GM18867 (cell line): ENCODE data around the gene LIPM.
"Not testable (repeated sequence)": the region's sequence is repeated elsewhere in the genome, so short reads cannot be mapped to it uniquely, and the experiment has no call there.

Experiments used
- ATAC-seq: cut with Tn5 transposase; IDR thresholded peaks from one replicate; pipeline ENCODE4 v1.9.1; 2021; ENCODE audit warnings: mild to moderate bottlenecking, moderate library complexity; ENCODE audit not compliant: unreplicated experiment

Gene LIPM

DNA sequence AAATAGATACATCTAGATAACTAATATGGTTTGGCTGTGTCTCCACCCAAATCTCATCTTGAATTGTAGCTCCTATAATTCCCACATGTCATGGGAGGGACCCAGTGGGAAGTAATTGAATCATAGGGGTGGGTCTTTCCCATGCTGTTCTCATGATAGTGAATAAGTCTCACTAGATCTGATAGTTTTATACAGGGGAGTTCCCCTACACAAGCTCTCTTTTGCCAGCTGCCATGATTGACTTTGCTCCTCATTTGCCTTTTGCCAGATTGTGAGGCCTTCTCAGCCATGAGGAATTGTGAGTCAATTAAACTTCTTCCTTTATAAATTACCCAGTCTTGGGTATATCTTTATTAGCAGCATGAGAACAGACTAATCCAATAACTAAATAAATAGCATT, 35.1 kb downstream of the LIPM start:
- not testable (repeated sequence) for ATAC-seq

DNA sequence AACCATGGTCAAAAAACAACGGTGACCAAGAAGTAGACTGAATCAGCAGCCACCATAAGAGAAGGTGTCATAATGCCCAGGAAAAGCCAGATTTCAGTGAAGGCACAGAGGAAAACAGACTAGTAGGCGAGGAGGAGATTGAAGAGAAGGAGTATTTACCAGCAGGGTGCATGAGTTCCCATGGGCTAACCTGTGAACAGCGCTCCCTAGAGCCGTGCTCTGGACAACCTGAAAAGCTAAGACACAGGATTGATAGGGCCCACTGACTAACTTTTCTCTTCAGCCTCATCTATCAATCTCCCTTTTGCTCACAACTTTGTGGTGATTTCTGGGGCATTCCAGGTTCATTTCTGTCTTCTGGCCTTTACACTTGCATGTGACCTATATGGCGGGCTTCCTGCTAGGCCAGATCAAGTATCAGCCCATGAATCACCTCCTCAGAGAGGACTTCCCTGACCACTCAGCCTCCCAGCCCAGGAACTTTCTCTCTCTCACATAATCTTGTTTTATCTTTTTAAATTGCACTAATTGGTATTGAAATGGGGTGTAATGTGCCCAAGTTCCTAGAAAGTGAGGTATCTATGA, 36.3 kb downstream of the LIPM start:
- ATAC-seq, result no peak

DNA sequence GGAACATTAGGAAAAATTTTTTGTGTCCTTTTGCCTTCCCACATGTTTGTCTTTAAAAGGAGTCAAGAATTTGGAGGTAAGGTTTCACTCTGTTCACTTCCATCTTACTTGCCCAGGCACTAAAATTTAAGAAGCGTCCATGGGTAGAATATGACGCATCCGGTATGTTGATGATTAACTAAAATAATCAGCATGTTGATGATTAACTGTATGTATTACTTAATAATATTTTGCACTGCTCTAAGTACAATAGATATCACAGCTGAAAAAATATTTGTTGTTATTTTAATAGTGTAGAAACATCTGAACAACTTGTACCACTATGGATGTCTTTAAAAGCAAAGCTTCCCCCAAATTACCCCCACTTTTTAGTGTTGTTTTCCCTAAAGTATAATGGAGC, 37.6 kb downstream of the LIPM start:
- ATAC-seq, result no peak

DNA sequence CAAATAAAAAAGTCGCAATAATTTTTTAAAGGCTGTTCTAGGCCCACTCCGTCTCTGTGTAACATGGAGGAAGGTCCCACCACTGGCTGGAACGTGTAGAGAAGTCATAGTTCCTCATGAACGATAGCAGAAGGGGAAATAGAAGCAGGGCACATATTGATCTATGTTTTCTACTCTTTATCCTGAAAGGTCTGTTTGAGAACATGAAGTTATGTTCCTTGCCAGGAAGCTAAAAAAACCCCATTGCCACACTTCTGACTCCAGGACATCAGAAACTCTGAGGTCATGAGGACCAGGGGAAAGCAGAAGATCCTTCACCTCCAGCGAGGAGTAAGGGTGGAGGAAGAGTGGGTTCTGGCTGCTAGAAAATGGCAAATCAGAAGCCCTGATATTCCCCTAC, 38.4 kb downstream of the LIPM start:
- no peak for ATAC-seq

DNA sequence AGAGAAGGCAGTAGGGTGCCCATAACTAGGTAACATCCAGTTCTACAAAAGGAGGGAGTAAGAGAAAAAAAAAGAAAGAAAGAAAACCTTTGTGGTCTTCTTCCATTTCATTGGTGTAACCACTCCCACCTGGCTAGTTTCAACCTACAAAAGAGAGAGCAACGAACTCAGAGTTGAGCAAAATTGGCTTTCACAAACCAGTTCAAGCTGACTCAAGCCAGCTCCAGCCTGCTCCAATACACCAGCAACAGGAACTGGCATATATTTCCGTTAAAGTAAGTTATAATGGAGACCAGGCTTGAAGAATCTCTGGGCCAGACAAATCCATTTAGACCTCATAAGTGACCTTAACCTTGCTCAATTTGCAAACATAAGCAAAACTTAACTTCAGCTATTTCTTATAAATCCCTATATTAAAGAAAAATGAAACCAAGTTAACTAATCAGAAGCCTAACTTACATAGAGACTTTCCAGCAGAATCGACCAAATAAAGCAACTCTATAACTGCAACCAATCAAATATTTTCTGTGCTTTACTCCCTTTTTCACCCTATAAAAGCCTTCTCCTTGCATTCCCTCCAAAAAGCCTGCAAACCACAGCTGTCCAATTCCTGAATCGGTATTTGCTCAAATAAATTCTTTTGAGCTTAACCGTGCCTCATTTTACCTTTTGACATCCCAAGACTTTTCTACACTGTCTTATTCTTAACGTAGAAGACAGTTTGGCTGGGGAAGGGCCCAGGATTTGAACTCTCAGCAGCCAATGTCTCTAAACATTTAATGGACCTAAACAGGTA, 39.0 kb downstream of the LIPM start:
- no peak for ATAC-seq

DNA sequence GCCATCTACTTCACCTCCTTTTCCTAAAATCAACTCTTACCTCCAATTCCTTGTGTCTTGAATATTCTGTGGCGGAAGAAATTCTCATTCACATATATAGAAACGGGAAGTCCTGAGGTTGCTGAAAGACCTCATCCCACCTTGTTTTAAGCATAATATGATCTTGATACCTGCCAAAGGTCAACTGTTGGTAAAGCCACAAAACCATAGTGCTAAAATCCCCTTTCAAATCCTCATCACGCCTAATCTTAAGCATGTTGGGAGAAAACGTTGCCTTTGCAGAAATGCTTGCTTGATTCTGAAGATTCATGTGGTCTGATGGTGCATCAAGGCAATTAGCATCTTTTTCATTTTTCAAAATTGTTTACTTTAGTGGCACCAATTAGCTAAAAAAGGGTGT, 40.6 kb downstream of the LIPM start:
- ATAC-seq, result no peak

DNA sequence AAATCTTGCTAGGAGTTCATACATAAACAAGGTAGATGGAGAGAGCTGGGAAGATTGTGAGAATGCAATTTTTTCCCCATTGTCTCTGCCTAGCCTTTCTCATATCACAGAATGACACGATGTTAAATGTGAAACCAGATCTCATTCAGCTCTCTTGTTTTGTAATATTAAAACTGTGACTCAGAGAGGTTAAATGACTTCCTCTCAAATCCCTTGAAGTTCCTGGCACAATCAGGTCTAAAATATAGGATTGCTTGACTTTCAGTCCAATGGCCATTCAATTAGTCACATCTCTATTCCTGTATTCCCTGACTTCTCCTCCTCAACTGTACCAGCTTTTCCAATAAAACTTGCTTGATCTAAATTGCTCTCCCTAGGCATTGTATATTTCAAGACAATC, 46.0 kb downstream of the LIPM start:
- ATAC-seq, result no peak

DNA sequence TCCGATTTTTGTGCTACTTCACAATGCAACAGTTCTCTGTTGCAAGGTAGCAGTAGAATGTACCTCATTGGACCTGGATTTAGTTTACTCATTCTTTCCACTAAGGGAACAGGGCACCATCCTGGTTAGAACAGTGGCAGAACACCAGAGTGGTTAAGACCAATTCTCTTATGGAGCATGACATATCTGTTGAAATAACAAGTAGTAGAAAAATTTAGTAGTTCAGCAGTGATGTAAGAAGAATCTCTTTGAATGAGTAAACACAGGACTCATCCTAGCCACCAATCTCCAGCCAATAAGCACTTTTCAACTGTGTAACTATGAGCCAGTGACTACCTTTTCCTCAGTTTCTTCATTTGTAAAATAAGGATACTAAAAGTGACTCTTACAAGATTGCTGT, 46.7 kb downstream of the LIPM start:
- ATAC-seq, result no peak

DNA sequence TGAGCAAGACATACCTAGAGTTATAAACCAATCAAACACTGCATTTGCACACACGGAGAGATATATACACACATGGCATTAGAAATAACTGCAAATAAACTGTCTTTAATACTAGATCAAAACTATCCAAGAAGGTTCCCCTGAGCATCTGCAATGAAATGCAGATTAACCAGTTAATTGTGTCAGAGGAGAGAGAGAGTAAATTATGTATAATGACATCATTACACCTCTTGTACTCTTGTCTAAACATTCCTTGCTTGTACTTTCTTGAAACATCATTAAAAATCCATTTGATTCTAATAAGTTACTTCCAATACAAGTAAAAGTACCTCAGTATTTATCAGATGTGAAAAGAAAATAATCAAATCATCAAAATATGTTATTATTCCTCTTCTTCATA, 48.2 kb downstream of the LIPM start:
- ATAC-seq, result no peak

DNA sequence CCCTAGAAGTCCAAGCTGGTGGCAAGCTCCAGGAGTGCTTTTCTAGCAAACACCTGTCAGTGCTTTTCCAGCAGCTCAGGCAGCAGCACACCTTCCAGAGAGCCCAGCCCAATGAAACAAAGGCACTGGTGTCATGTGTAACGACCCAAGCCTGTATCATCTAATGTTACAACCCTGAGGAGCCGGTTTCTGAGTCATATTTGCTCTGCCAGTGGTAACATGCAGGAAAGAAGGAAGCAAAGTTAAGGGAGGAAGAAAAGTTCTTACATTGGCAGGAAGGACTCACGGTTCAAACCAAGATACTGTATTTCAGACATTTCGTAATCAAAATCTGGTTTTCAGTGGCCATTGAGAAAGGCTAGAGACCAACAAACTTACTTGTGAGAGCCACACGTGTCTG, 49.2 kb downstream of the LIPM start, which contains the start of gene ANKRD22:
TSS of gene ANKRD22 (minus strand) at position 139 of the 400 bp plus-strand sequence. CDS start 237 bp downstream, outside the sequence.
- no peak for ATAC-seq

DNA sequence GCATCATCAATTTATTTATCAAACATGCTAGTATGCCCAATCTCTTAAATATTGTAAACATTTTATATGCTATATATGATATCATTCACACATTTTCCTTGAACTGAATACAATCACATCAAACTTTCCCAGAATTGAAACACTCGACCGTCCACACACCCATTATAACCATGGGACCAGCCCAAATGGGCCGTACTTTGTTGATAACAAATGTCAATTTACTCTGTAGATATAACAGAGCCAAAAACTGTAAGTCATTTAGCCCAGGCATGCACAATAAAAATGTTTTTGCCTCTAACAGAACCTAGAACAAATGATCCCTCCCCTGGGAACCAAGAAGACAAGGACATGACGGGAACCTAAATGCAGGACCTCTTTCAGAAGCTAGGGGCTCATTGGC, 49.8 kb downstream of the LIPM start:
- no peak for ATAC-seq

DNA sequence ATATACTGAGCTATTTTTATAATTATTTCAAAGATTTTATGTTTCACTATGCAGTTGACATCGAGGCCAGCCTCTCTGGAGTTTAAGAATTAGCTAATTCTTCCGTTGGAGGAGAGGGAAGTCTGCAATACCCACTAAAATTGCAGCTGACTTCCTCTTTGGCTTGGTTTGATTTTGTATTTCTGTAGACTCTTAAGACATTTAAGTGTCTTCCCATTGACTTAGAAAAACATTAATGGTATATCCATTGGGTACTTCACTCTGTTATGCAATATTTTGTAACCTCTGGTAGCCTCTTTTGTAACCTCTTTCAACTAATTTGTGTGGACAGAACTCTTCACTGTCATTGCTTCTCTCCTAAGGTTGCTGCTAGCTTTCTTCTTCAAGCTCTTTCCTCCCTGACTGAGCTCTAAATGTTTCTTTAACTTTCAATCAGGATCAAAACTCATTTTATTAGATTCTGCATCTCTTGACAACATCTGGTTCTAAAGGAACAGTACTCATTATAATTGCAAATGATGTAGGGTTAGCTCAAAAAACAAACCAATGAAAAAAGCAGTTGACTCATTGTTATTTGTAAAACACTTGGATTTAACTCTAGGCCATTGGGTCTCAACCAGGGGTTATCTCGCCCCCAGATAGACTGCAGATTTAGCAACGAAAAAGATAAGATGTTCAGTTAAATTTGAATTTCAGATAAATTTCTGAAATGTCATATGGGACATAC, 50.8 kb downstream of the LIPM start:
- no peak for ATAC-seq

DNA sequence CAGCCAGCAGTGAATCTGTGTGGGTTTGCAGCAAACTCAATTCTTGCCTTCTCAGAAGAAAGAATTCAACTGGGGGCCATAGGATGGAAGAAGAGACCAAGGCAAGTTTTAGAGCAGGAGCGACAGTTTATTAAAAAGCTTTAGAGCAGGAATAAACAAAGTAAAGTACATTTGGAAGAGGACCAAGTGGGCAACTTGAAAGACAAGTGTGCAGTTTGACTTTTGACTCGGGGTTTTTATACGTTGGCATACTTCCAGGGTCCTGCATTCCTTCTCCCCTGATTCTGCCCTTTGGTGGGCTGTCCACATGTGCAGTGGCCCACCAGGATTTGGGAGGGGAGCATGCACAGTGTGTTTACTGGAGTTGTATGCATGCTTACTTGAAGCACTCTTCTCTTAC, 52.2 kb downstream of the LIPM start:
- no peak for ATAC-seq

DNA sequence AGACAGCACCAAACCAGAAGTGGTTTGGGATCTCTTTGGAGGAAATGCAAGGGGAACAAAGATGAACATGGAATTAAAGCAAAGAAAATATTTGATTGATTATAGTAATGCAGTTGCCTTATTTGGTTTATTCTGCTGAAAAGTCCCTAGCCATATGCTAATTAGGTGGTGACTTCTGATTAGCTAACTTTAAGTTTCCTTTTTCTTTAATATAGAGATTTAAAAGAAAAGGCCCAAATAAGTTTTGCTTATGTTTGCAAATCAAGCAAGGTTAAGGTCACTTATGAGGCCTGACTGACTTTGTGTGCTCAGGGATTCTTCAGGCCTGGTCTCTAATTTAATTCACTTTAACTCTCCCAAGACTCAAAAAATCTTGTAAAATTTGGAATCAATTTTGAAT, 55.3 kb downstream of the LIPM start:
- ATAC-seq, result no peak

DNA sequence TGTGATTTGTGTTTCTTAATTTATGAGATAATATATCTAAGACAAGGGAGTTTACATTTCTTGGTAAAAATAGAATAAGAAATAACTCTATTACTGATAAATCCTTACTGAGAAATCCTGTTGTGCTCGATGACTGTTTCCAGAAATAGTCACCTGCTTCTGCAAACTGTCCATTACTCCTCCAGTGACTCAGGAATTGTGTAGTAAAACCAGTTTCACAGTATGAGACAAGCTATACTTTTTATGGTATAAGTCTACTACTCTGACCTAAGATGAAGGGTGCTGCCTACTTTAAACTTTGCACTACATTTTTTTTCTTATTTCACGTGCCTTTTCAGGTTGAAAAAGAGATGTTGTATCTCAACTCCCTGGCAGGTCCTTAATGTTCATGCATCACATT, 56.0 kb downstream of the LIPM start:
- ATAC-seq, result no peak

DNA sequence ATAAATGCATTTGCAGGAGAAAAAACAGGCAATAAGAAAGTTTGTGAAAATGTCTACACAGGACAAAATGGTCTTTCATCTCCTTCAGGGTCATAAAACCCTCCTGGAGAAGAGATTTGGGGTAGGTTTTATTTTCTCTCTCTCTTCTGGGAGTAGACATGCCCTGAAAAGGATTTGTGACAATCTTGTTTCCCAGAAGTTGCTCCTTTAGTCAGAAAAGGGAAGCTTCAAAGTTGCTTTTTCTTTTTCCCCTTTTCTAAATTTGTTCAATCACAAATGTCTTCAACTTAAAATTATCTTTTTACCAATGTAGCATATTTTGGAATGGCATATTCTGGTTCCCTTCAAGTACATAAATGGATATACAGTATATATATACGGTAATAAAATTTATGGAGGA, 58.5 kb downstream of the LIPM start:
- ATAC-seq, result no peak

DNA sequence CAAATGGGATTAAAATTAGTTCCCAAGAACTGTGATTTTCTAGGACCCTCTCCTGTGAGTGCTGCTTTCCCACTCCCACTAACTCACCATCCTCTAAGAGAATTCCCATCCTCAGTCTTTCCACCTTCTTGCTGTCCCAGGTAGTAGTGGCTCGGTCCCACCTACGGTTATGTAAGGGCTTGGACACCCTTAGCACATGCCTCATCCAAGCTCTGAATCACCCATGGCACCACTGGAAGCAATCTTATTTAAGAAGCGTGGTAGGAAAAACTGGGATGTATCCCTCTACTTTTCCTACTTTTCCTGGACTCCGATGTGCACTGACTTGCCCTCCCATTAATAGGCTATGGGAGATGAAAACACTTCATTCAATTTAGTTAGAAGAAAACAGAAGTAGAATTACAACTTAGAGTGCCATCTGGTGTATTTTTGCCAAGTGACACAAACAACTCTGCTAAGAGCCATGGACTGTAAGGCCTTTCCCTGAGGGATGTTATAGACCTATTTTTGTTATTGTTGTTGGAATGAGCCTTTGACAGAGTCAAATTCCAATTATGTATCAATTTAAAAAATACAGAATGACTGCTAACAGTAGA, 62.8 kb downstream of the LIPM start:
- ATAC-seq, result no peak

DNA sequence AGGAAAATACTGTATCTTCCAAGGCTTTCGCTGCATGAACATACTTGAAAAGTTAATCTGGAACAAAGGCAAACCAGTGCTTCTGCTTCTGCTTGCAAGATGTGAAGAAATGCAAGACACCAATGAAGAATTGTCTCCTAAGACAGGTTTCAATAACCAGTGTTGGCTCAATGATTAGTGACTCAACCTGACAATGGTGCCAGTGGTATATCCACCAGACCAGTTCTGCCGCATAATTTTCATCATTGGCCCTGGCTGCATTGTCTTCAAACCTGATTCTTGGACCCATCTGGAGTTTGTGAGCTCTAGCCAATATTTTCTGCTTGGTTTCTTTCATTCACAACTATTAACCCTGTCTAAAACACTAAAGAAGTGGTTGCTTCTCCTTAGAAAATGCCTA, 63.9 kb downstream of the LIPM start:
- ATAC-seq, result no peak

DNA sequence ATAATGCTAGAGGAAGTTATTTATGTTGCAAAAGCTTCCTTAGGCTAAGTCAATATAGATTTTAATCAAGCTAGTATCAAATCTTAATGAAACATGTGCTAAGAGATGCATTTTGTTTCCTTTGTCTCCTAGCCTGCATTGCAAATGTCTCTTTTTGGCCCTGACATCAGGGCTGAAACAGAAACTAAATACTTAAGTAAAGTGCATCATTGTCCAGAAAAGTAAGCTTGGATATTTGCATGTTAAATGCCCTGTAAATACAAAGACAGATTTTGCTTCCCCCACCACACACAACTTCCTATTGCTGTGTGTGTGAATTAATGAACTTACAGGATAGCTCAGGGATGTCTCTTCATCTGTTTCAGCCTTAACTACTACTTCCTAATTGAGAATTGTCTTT, 67.6 kb downstream of the LIPM start:
- ATAC-seq, result no peak
